AG10803 (cell line): ENCODE data around the gene ZGLP1.

Experiments used
- DNase-seq: peaks from one replicate; pipeline ENCODE4 v3.0.0; 2010; ENCODE audit warnings: low read depth
- H3K4me3 ChIP-seq: 2 replicates; pipeline ENCODE4 v1.5.1; 2011; ENCODE audit warnings: mild to moderate bottlenecking, low read length, control low read depth
- TF ChIP-seq, protein P1 (sequence below): conservative IDR thresholded peaks from 2 replicates; pipeline ENCODE4 v1.5.1; 2011; ENCODE audit warnings: mild to moderate bottlenecking, low read length, control low read depth, inconsistent platforms

ZGLP1 gene

GRCh38 chr19:10258080-10258710, 51.4 kb downstream of the ZGLP1 start:
- H3K4me3 ChIP-seq = no peak overlapping the region
- TF ChIP-seq, protein P1, sequence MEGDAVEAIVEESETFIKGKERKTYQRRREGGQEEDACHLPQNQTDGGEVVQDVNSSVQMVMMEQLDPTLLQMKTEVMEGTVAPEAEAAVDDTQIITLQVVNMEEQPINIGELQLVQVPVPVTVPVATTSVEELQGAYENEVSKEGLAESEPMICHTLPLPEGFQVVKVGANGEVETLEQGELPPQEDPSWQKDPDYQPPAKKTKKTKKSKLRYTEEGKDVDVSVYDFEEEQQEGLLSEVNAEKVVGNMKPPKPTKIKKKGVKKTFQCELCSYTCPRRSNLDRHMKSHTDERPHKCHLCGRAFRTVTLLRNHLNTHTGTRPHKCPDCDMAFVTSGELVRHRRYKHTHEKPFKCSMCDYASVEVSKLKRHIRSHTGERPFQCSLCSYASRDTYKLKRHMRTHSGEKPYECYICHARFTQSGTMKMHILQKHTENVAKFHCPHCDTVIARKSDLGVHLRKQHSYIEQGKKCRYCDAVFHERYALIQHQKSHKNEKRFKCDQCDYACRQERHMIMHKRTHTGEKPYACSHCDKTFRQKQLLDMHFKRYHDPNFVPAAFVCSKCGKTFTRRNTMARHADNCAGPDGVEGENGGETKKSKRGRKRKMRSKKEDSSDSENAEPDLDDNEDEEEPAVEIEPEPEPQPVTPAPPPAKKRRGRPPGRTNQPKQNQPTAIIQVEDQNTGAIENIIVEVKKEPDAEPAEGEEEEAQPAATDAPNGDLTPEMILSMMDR = no peak
- DNase-seq = no peak

DNA sequence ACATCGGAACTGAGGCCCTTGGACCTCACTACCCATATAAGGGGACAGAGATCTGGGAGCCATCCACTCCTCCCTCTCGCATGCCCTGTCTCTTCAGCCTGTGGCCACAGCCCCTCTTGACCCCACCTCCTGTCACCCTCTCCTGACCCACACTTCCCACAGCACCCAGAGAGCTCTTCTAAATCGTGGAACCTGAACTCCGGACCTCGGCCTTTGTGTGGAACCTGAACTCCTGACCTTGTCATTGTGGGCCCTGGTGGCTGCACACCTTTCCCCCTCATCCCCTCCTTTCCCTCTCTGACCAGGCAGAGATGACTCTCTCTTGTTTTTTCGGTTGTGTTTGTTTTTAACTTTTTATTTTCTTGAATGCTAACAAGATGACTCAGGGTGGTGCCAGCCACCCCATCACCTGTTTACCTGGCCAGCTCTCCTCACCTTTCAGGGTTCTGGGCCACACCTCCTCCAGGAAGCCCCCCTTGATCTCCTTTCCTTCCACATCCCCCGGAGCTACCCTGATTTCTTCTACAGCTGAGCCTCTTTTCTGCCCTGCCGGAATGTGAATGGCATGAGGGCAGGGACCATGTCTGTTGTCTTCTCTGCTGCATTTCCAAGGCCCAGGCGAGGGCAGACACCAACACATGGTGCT, 52.5 kb downstream of the ZGLP1 start:
- TF ChIP-seq, protein P1 = no peak
- H3K4me3 ChIP-seq = no peak overlapping the region
- DNase-seq = no peak

DNA sequence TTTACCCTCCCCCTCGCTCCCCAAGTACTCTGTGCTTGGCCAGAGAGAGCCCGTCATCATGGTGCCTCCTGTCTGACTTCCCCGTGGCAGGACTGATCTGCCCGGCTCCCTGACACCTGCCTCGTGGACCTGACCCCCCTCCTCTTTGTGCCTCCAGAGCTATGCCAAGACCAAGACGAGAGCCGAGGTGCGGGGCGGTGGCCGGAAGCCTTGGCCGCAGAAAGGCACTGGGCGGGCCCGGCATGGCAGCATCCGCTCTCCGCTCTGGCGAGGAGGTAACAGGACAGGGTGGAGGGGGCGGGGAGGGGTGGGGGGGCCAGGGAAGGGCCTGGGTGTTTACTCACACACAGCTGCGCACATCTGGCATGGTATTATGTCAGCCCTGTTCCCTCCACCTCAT, 53.1 kb downstream of the ZGLP1 start:
- TF ChIP-seq, protein P1 = no peak
- no peak overlapping the region for H3K4me3 ChIP-seq
- no peak for DNase-seq

DNA sequence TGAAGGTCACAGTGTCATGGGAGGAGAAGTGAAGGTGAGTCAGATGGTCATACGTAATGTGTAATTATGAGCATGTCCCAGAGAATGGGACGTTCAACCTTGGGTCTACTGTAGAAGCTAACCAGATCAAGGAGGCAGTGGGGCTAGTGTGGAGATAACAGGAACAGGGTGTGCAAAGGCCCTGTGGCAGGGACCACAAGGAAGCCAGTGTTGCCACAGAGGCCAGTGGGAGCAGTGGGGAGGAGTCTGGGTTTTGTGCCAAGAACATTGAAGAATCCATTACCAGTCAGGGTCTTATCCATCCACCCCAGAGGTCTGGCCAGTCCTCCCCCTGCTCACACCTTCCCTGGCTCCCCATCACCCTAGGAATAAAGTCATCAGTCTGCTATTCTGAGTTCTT, 54.3 kb downstream of the ZGLP1 start:
- TF ChIP-seq, protein P1 = no peak
- no peak for DNase-seq
- H3K4me3 ChIP-seq = no peak overlapping the region
